HG03108 (cell line): ENCODE measurements around the gene SCUBE1.

Experiments
- ATAC-seq: cut with Tn5 transposase; IDR thresholded peaks from one replicate; pipeline ENCODE4 v1.9.1; 2021; ENCODE audit warnings: moderate library complexity; ENCODE audit not compliant: unreplicated experiment

The SCUBE1 gene

DNA sequence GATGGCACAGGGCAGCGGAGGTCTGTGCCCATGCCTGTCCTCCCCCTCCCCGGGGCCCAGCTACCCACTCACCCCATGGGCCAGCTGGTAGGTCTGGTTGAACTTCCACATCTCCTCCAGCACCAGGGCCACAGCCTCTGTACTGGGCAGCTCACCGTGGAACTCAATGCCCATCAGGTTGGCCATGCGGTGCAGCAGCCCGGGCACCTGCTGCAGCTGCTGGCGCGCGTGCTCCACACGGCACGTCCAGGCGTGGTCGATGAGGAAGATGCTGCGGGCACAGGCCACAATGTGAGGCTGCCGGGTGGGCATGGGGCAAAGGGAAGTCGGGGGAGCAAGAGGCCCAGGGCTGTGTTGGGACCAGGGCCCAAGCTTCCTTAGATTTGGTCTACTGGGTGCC lies 162.5 kb downstream of the SCUBE1 start:
- ATAC-seq, result no peak

- no peak for ATAC-seq
Observed at GRCh38 chr22:43179911-43180195, 163.3 kb downstream of the SCUBE1 start.

DNA sequence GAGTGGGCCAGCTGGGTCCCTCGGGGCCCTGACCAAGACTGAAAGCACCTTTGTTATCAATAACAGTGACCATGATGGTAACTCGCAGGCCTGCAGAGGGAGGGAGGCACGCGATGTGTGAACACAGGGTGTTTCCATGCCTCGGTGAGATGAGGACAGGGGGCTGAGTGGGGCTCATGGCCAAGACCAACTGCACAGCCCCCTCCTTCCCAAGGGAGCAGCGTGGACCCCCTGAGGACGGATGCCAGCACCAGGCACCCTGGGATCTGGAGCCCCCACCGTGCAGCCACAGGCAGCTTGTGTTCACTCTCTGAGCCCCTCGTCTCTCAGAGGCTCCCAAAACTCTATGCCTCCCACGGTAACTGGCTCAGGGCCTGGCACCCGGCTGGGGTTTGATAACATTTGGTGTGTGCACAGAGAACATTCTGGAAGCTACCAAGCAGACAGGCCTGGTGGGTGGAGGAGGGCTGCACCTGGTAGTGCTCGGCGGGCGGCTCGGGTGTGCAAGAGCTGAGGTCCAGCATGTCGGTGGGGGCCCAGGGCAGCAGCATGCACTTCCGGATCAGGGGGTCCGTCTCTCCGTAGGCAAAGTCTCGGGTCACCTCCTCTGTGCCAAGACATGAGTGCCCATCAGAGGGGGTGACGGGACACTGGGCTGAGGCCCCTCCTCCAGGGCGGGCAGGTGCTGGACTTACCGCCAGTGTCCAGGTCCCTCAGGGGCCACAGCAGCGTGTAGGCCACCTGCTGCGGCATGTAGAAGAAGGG lies 163.8 kb downstream of the SCUBE1 start:
- ATAC-seq, result no peak

DNA sequence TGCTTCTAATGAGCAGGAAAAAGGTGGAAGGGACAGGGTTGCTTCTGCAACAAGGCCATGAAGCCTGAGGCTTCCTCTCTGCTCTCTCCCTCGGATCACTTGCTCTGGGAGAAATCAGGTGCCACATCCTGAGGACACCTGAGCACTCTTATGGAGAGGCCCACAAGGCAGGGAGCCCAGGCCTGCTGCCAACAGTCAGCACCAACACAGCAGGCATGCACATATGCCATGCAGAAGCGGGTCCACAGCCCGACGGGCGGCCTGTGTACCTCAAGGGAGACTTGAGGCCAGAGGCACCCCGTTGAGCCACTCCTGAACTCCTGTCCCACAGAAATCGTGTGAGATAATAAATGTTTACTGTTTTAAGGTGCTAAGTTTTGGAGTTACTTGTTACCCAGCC lies 165.7 kb downstream of the SCUBE1 start:
- ATAC-seq, result no peak

DNA sequence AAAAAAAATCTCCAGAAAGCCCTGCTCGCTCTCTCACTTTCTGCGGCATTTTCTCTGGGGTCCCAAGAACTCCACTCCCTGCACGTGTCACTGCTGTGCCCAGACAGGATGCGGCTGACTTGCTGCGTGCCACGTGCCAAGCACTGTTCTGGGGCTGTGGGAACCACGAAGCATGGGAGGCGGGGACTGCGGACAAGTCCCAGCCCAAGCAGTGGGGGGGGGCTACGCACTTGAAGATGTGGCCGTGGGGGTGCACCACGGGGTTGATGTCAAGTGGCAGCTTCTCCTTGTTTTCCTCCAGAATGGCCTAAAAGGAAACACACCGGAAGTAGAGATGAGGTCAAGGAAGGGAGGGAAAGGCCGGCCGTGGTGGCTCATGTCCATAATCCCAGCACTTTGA lies 167.1 kb downstream of the SCUBE1 start:
- ATAC-seq, result no peak

GRCh38 chr22:43174941-43175531 lies 168.1 kb downstream of the SCUBE1 start:
- ATAC-seq, result no peak

- ATAC-seq, result no peak
Observed at GRCh38 chr22:43173976-43174720, 169.0 kb downstream of the SCUBE1 start.

- ATAC-seq, result no peak
Observed at GRCh38 chr22:43173566-43173965, 169.6 kb downstream of the SCUBE1 start.

DNA sequence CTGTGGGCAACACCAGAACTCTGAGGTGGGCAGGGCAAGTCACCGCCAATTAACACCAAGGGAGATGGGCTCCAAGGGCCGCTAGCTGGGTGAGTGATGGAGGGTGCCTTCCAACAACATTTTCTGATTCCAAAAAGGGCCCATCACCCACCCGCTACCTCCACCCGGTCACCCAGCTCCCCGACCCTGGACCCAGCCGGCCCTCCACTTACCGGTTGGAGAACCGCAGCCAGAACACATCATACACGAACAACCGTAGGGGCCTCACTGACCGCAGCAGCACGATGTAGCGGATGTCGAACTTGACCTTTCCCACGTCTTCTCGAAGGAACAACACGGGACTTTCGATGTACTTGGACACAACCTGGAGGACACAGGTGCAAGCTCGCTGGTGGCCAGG lies 171.0 kb downstream of the SCUBE1 start:
- no peak for ATAC-seq

DNA sequence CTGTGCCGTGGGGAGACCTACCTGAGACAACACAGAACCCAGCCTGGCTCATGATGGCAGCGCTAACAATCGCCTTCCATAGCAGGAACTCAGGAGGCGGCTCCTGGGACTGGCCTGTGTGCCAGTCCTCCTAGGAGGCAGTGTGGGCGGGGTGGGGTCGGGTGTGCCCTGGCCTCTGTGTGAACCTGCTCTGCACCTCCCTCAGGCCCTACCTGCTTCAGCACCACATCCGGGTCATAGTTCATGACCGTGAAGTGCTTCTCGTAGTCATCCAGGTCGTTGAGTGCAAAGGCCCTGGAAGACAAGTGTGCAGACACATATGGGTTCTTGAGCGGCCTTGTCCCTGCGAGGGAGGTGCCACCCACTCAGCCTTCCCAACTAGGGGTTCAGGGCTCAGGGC lies 171.6 kb downstream of the SCUBE1 start:
- no peak for ATAC-seq

DNA sequence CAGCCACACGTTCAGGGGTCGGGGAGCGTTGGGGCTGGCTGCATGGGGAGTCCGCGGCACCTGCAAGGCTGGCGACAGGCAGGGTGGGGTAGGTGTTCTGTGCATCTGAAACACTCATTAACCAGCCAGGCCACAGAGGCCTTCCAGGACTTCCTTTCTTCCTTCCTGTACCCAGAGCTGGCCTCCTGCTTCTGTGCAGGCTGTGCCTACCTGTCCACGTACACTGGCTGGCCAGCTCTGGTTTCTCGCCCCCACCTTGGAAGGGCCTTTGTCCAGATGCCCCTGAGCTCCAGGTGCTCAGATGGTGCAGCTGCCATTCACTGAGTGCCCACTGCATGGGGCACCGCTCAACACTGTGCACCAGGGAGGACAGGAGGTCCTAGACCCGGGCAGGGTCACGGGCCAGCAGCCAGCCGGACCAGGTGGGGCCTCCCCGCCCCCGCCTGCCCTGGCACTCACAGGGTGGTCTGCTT lies 172.1 kb downstream of the SCUBE1 start:
- no peak for ATAC-seq

DNA sequence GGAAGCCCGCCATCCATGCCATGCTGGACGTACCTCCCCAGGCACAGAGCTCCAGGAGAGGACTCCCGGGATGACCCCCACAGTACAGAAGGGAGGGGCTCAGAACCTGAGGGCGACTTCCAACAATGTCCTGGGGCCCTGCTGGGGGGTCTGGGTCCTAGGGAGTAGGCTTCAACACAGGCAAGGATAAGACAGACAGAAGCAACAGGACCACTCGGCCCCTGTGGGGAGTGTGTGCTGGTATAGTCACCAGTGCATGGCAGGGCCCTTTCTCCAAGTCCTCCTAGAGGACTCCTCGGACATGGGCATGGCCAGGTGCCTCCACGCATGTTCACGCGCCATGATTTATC lies 173.1 kb downstream of the SCUBE1 start:
- ATAC-seq, result no peak

- ATAC-seq, result no peak
Observed at GRCh38 chr22:43169310-43170130, 173.7 kb downstream of the SCUBE1 start.

DNA sequence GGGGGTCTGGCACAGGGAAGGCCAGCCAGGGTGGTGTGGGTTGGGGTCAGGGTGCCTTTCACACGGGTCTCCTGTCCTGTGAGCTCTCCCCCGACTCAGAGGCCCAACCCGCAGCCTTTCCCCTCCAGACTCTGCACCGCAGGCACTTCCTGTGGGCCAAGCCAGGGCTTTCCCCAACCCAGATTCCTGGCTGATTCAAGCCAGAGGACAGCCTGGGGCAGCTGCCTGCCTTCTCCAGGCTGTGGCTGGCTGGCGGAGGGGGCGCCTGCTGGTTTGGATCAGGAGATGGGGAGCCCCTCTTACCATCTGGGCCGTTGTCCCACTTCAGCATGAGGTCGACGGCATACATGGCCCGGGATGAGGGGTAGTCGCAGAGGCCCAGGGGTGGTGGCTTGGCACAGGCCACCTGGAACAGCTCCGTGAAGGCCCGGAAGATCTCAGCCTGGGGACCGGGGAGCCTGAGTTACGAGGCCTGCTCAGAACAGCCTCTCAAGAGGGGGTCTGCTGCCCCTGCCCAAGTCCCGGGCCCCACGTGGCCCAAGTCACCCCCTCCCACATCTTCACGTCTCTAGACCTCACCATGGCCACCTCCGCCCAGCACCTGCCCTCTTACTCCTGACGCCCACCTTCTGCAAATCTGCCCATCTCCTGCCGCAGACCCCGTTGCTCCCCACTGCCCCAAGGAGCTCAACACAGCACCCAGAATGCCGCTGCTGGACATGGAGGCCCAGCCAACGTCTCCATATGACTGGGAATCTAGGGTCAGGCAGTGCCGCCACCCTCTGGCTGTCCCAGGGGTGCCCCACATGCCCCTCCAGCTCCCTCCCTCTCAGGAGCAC lies 174.5 kb downstream of the SCUBE1 start:
- no peak for ATAC-seq

DNA sequence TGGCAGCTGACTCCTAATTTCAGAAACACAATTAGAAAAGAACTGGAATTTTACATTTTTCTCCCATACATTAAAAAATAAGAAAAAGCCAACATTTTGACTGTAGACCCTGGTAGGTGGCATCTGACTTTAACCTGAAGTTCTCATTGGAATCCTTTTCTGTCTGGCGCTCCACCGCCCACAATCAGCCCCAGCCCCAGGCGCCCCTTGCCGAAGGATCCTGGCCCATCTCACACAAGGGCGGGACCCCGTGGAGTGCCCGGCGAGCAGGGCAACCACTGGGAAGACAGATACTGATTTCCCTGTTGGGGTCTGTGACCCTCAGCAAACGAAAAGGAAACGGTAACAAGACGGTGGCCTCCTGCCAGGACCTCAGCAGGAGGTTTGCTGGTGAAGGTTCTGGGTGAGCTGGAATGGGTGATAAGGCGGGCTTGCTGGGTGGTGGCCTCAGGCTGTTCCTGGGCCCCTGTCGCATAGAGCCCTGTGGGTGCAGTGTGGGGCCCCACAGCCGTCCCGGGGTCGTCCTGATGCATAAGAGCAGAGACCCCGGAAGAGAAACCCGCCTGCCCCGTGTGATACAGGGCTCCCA lies 176.1 kb downstream of the SCUBE1 start:
- ATAC-seq, result no peak

DNA sequence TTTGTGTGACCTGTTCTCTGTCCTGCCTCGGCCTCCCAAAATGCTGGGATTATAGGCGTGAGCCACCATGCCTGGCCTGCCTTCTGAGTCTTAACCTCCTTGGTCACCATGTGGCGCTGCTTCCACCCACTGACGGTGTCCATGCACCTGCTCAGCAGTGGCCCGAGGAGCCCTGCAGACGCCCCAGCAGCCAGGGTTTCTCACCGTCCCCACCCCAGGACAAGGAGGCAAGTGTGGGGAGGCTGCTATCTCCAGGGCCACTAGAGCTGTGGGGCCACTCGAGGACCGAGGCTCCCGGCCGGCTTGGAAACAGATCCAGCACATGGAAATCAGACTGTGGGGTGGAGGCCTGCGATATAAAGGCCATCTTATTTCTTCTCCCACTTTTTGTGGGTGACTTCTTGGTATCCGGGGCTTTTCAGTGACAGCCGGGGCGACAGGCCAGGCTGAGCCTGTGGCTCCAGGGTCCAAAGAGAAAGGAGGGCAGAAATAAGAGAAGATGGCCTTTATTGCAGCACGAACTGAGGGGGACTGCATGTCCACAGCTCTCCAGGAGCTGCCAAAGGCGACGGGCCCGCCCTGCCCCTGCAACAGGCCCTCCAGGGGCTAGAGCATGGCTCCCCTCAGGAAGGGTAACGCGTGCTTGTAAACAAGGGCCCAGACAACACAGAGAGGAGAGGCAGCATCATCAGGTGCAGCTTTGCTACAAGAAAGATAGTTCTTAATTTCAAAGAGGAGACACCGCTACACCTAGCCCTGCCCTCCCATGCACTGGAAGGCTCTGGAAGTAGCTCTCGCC lies 176.8 kb downstream of the SCUBE1 start:
- no peak for ATAC-seq

DNA sequence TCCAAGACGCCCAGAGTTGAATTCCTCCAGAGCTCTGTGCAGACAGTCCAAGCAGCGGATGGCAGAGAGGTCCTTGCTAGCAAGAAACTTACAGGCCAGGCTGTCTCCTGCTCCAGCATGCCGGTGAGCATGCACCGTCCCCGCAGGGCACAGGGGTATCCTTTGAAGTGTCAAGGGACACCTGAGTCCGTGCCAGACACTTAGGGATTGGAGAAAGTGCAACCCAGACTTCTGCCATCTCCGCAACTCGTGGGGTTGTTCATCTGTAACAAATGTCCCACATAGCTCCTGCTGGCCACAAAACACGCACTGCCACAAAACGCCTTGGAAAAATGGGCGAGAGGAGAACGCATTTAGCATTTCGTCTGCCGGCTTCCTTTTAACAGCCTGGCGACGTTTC lies 178.5 kb downstream of the SCUBE1 start:
- ATAC-seq, result no peak

GRCh38 chr22:43163241-43163795 lies 179.9 kb downstream of the SCUBE1 start:
- no peak for ATAC-seq
